Heart right ventricle (tissue), 16 donors: ENCODE results near the gene LTBP2. TPM values are rescaled to one million over a fixed set of nuclear protein-coding genes. Genes with fewer than 3 reads are reported as not detected.
A peak's percentile ranks its signal among the peaks of the same experiment; 100 is the strongest.

ENCODE experiments used
- ATAC-seq, 8 donors: fragments of 200-7000 bp; cut with Tn5 transposase; one replicate each; pipeline ENCODE4 v1.9.1; 2020; ENCODE audit warnings: mild to moderate bottlenecking in 8 of 8, moderate library complexity in 8 of 8, moderate number of reproducible peaks in 1 of 8
- DNase-seq, 2 donors: peaks; one replicate each; pipeline ENCODE4 v3.0.0-alpha.2; 2020
- H3K27ac ChIP-seq, 10 donors: fragments of 200-600 bp; sonication (generic) in 2 of 10; one replicate each; pipeline versions ENCODE4 v1.5.0 to v1.8.0; 2020 to 2022; ENCODE audit warnings: mild to moderate bottlenecking in 3 of 10
- H3K27me3 ChIP-seq, 7 donors: fragments of 200-600 bp; one replicate each; pipeline ENCODE4 v1.8.0; 2021 to 2022; ENCODE audit warnings: mild to moderate bottlenecking in 2 of 7
- H3K36me3 ChIP-seq, 9 donors: fragments of 200-600 bp; sonication (generic) in 1 of 9; one replicate each; pipeline versions ENCODE4 v1.5.0 to v1.8.0; 2020 to 2022; ENCODE audit warnings: mild to moderate bottlenecking in 2 of 9
- H3K4me1 ChIP-seq, 9 donors: fragments of 200-600 bp; sonication (generic) in 1 of 9; one replicate each; pipeline versions ENCODE4 v1.5.0 to v1.8.0; 2020 to 2022; ENCODE audit warnings: mild to moderate bottlenecking in 4 of 9
- H3K4me3 ChIP-seq, 10 donors: fragments of 200-600 bp; sonication (generic) in 2 of 10; one replicate each; pipeline versions ENCODE4 v1.5.0 to v1.8.0; 2020 to 2022; ENCODE audit warnings: mild to moderate bottlenecking in 7 of 10, moderate library complexity in 2 of 10
- H3K9me3 ChIP-seq, 11 donors: fragments of 200-600 bp in 10 of 11; sonication (generic) in 2 of 11; one replicate each; pipeline versions ENCODE4 v1.5.0 to v1.8.0; 2013 to 2022; ENCODE audit warnings: mild to moderate bottlenecking in 2 of 11, control low read depth in 1 of 11, moderate library complexity in 1 of 11
- WGBS, 2 donors: extraction: QIAGEN DNeasy Blood & Tissue Kit; methylation state at CpG; one replicate each; pipeline ENCODE4 v1.1.7; 2013; ENCODE audit warnings: inconsistent platforms in 1 of 2; 5-methylcytosine and 5-hydroxymethylcytosine counted together
- intact Hi-C, 10 donors: fragments of 100-400 bp; cut with DNase I; formaldehyde crosslinking; loops; one replicate each; pipeline versions ENCODE4 v1.11.1 to v1.14.2; 2022
- polyA plus RNA-seq, 2 donors: library from polyadenylated mRNA; stranded (reverse); fragments of 200-250 nt; gene quantifications; one replicate each; pipeline ENCODE4 v1.2.3, GENCODE V29; 2013
- total RNA-seq, 10 donors: library from RNA; stranded (reverse); fragmentation: NEBNext Ultra II Directional in 3 of 10; extraction: Animal tissue kit (Norgen Biotek cat#: 25700) in 3 of 10; gene quantifications; one replicate each; pipeline versions ENCODE4 v1.2.1 to v1.2.4, GENCODE V29; 2021 to 2023
- TF ChIP-seq, protein P1 (sequence below), 9 donors: fragments of 200-600 bp; sonication (generic) in 2 of 9; IDR thresholded peaks; one replicate each; pipeline versions ENCODE4 v1.5.0 to v1.8.0; 2021 to 2022; ENCODE audit warnings: antibody characterized with exemption in 9 of 9, mild to moderate bottlenecking in 5 of 9, moderate library complexity in 1 of 9
- donor health status: Arrhythmogenic right ventricular cardiomyopathy.
- donor health status: ischemic (EF 13 %, LVEDD 7.1; RV severe dilation, severe dysfunction).
- donor health status: healthy with polysubstance abuse.
- donor health status: DM: no; HTN: yes; CAD: no.
- donor health status: DM: no; HTN: no; CAD: no.
- donor health status: ischemic (EF 25% LVEDD 6.9; RV normal size, moderate dysfunction).
- donor health status: ischemic (EF 25% LVEDD 5.7; RV mildly dilated, moderate dysfunction).
- donor health status: healthy.
- donor health status: DM: yes; HTN: yes; CAD: no.
- donor health status: Ischemic cardiomyopathy.
- donor health status: ischemic (EF 35%, LVEDD 5.7; RV mildly dilated, moderate dysfunction).
- donor health status: nonischemic (EF 11% LVEDD 7.7; RV severe dilation, severe dysfunction).
- donor health status: DM: yes; HTN: yes; CAD: no.
- donor health status: PGD.
- donor health status: ischemic (EF 29% LVEDD 5.4; RV normal size, mild dysfunction).
- donor health status: nonischemic (EF 23%, LVEDD 6.1; RV moderate dilation, normal function).

LTBP2 gene
- total and polyA plus RNA-seq, 12 donors, result 3.5 to 50.3 (median 17.3) TPM

DNA sequence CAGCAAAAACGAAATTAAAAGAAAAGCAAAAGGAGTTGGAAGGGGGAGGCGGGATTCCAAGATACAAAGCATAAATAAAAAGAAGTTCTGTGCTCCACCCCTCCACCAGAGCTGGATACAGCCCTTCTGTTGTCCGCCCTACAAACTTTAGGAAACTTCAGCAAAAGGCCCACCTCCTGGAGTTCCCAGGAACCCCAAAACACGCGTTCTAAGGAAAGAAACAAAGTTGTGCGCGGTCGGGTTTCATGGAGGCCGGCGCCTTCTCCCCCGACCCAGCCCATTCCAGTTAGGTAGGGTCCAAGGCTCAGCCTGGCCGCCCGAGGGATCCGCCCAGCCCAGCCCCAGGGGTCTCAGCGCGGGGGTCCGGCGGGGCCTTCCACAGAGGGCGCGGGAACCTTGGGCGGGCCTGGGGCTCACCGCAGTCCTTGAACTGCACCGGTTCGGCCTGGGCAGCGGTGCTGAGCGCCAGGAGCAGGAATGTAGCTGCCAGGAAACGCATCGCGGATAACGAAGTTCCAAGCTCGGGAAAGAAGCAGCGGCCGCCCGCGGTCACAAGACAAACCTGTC, 119.2 kb downstream of the LTBP2 start, which contains the start of gene NPC2:
Gene NPC2, minus strand, starts transcription at position 530 of the 567 bp plus-strand sequence. Its CDS starts 31 bp downstream, at position 499.
- no peak for DNase-seq
- Histone ChIP-seq H3K4me1 (peaks cover 3 to 70% (median 57%) of the 10 kb centered on the region in 9 donors), H3K4me3 (peak within 1 kb of the TSS; percentile 66 to 98 (median 88)), H3K27ac (peak within 1 kb of the TSS; percentile 79 to 97 (median 92)), H3K27me3 (no peaks in the 10 kb centered on the region), H3K36me3 (peaks cover 0 to 31% (median 0%) of the 10 kb centered on the region in 9 donors), H3K9me3 (no peaks in the 10 kb centered on the region)
- ATAC-seq, result no peak
- intact Hi-C loops, result loop anchor here in 4 of 10 donors (5.0 to 10.0 kb wide), 4 partner anchors 99 to 131 kb away; partner anchors contain the start of gene LTBP2 (in 1 of the 4)
- WGBS, 2 donors, result 0% methylated on average over 35 of the region's 35 CpGs
- TF ChIP-seq, protein P1, sequence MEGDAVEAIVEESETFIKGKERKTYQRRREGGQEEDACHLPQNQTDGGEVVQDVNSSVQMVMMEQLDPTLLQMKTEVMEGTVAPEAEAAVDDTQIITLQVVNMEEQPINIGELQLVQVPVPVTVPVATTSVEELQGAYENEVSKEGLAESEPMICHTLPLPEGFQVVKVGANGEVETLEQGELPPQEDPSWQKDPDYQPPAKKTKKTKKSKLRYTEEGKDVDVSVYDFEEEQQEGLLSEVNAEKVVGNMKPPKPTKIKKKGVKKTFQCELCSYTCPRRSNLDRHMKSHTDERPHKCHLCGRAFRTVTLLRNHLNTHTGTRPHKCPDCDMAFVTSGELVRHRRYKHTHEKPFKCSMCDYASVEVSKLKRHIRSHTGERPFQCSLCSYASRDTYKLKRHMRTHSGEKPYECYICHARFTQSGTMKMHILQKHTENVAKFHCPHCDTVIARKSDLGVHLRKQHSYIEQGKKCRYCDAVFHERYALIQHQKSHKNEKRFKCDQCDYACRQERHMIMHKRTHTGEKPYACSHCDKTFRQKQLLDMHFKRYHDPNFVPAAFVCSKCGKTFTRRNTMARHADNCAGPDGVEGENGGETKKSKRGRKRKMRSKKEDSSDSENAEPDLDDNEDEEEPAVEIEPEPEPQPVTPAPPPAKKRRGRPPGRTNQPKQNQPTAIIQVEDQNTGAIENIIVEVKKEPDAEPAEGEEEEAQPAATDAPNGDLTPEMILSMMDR (IDR thresholded peaks at IDR 0.05), result peak in 1 of 9 donors; percentile 8

GRCh38 chr14:74491956-74492775, 119.9 kb downstream of the LTBP2 start:
- ATAC-seq (no peak), DNase-seq (no peak)
- Histone ChIP-seq H3K4me1 (peaks cover 3 to 70% (median 57%) of the 10 kb centered on the region in 9 donors), H3K9me3 (no peaks in the 10 kb centered on the region), H3K36me3 (peaks cover 0 to 26% (median 0%) of the 10 kb centered on the region in 9 donors), H3K4me3 (peak overlapping the region; percentile 66 to 98 (median 86)), H3K27ac (peak overlapping the region in 9 of 10 donors; percentile 79 to 97 (median 91)), H3K27me3 (no peaks in the 10 kb centered on the region)
- TF ChIP-seq, protein P1 (IDR thresholded peaks at IDR 0.05), result peak in 6 of 9 donors; percentile 15 to 43 (median 30)
- intact Hi-C loops, result loop anchor here in 4 of 10 donors (5.0 to 10.0 kb wide), 4 partner anchors 100 to 130 kb away; partner anchors contain the start of gene LTBP2 (in 1 of the 4)
- WGBS, 2 donors, result 3 to 4% methylated on average over 20 of the region's 20 CpGs

GRCh38 chr14:74490486-74490885, 121.6 kb downstream of the LTBP2 start:
- no peak for DNase-seq
- TF ChIP-seq, protein P1 (IDR thresholded peaks at IDR 0.05), result no peak
- no peak for ATAC-seq
- 93 to 97% methylated on average over 1 of the region's 1 CpG for WGBS, 2 donors
- Histone ChIP-seq H3K9me3 (no peaks in the 10 kb centered on the region), H3K4me3 (no peak overlapping the region), H3K27me3 (no peaks in the 10 kb centered on the region), H3K36me3 (peaks cover 0 to 23% (median 0%) of the 10 kb centered on the region in 9 donors), H3K4me1 (peaks cover 3 to 75% (median 59%) of the 10 kb centered on the region in 9 donors), H3K27ac (no peak overlapping the region)
- intact Hi-C loops, result loop anchor here in 4 of 10 donors (5.0 to 10.0 kb wide), 4 partner anchors 102 to 128 kb away; partner anchors contain the start of gene LTBP2 (in 1 of the 4)

DNA sequence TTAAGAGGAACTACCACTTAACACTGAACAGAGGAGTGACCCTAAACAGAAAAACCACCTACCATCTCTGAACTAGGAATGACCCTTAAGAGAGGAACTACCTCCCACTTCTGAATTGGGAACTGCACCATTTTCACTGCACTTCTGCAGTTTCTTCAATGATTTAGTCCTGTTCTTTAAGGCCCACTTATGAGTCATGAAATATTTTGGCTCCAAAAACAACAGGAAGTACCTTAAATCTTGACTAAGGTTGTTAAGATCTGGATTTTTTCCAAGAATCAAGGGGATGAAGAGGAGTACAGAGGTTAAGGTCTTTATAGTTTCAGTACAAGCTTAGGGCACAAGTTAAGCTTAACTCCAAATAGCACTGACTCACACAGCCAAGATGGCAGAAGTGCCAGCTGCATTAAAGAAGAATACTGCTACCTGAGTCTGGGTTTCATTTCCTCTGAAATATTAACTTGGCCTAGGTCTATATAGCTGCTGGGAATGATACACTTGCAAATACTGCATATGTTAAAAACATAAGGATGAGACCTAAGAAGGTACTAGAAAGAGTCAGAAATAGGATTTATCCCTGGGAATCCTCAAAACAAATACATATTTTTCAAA, 123.1 kb downstream of the LTBP2 start:
- H3K27ac ChIP-seq, result peak overlapping the region in 1 of 10 donors; percentile 57
- no peak for ATAC-seq
- no peak overlapping the region for H3K4me3 ChIP-seq
- no peak for DNase-seq
- H3K27me3 ChIP-seq, result no peaks in the 10 kb centered on the region
- peaks cover 0 to 60% (median 45%) of the 10 kb centered on the region in 9 donors for H3K4me1 ChIP-seq
- intact Hi-C loops, result no loop called here
- TF ChIP-seq, protein P1 (IDR thresholded peaks at IDR 0.05), result no peak
- no peaks in the 10 kb centered on the region for H3K9me3 ChIP-seq
- peaks cover 0 to 32% (median 0%) of the 10 kb centered on the region in 9 donors for H3K36me3 ChIP-seq
